AG09309 (cell line): Measurements from ENCODE around the gene CHRD.
A peak's percentile ranks its signal among the peaks of the same experiment; 100 is the strongest.

ENCODE experiments used
- DNase-seq: peaks from one replicate; pipeline ENCODE4 v3.0.0-alpha.2; 2010; ENCODE audit warnings: low read depth
- H3K4me3 ChIP-seq: 2 replicates; pipeline ENCODE4 v1.5.1; 2011; ENCODE audit warnings: mild to moderate bottlenecking, low read depth, low read length, moderate library complexity; ENCODE audit not compliant: control insufficient read depth
- CTCF ChIP-seq: IDR thresholded peaks from 2 replicates; pipeline ENCODE4 v1.5.1; 2011; ENCODE audit warnings: mild to moderate bottlenecking, low read depth, low read length, inconsistent platforms; ENCODE audit not compliant: insufficient read depth, control insufficient read depth; ENCODE audit errors: missing control alignments

Gene CHRD

GRCh38 chr3:184361932-184362667 is 17.8 kb upstream of the CHRD start:
- DNase-seq: no peak
- no peak for TF ChIP-seq CTCF
- peak overlapping the region; percentile 91 for H3K4me3 ChIP-seq

GRCh38 chr3:184362668-184363546 is 16.9 kb upstream of the CHRD start:
- H3K4me3 ChIP-seq: peak overlapping the region; percentile 91
- TF ChIP-seq CTCF: peak; percentile 62
- peak; percentile 87 for DNase-seq

GRCh38 chr3:184366619-184367289 is 13.1 kb upstream of the CHRD start:
- no peak overlapping the region for H3K4me3 ChIP-seq
- no peak for TF ChIP-seq CTCF
- peak; percentile 81 for DNase-seq

GRCh38 chr3:184368116-184368515 is 11.7 kb upstream of the CHRD start:
- TF ChIP-seq CTCF: no peak

GRCh38 chr3:184368586-184369183 is 11.2 kb upstream of the CHRD start:
- TF ChIP-seq CTCF: no peak

More at GRCh38 chr3:184368116-184368515, 11.7 kb upstream of the CHRD start:
- H3K4me3 ChIP-seq: no peak overlapping the region
- no peak for DNase-seq

GRCh38 chr3:184371570-184372018 is 8.3 kb upstream of the CHRD start:
- no peak overlapping the region for H3K4me3 ChIP-seq
- peak; percentile 73 for DNase-seq
- peak; percentile 100 for TF ChIP-seq CTCF

More at GRCh38 chr3:184368586-184369183, 11.2 kb upstream of the CHRD start:
- DNase-seq: peak; percentile 54
- no peak overlapping the region for H3K4me3 ChIP-seq
